ENCODE data around the gene RFX8.

DNA sequence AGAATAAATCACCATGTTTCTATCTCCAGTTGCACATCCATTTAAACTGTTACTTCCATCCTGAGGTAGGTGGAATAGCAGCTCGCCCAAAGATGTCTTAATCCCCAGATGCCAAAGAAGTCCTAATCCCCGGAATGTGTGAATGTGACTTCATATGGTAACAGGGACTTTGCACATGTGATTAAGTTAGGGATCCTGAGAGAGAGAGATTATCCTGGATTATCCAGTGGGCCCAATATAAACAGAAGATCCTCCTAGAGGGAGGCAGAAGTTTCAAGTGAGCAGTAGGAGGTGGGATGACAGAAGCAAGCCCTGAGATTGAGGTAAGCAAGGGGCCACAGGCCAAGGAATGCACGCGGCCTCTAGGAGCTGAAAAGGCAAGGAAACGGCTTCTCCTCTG, 107.4 kb downstream of the RFX8 start:
- TF ChIP-seq RAD21 (CRISPR knock-in tag; IDR thresholded peaks at IDR 0.05) (no peak), ZNF530 (CRISPR knock-in tag; IDR thresholded peaks at IDR 0.05; ENCODE audit: low read depth) (no peak), ZFP36L2 (CRISPR knock-in tag; IDR thresholded peaks at IDR 0.05) (no peak), HIVEP1 (CRISPR knock-in tag; IDR thresholded peaks at IDR 0.05) (no peak), NR2F6 (IDR thresholded peaks at IDR 0.05) (no peak), NR2F6 (CRISPR knock-in tag; IDR thresholded peaks at IDR 0.05) (no peak), MAX (IDR thresholded peaks at IDR 0.05) (no peak), EZH2 (conservative IDR thresholded peaks at IDR 0.05; ENCODE audit: low read depth, low read length) (no peak), KAT2B (IDR thresholded peaks at IDR 0.05; ENCODE audit: borderline replicate concordance, low read depth, low read length) (no peak), RFX3 (CRISPR knock-in tag; IDR thresholded peaks at IDR 0.05) (no peak), USF2 (IDR thresholded peaks at IDR 0.05; ENCODE audit: low read depth, low read length) (no peak), USF2 (CRISPR knock-in tag; IDR thresholded peaks at IDR 0.05; ENCODE audit: borderline replicate concordance) (no peak)
- TF ChIP-seq, protein P1, sequence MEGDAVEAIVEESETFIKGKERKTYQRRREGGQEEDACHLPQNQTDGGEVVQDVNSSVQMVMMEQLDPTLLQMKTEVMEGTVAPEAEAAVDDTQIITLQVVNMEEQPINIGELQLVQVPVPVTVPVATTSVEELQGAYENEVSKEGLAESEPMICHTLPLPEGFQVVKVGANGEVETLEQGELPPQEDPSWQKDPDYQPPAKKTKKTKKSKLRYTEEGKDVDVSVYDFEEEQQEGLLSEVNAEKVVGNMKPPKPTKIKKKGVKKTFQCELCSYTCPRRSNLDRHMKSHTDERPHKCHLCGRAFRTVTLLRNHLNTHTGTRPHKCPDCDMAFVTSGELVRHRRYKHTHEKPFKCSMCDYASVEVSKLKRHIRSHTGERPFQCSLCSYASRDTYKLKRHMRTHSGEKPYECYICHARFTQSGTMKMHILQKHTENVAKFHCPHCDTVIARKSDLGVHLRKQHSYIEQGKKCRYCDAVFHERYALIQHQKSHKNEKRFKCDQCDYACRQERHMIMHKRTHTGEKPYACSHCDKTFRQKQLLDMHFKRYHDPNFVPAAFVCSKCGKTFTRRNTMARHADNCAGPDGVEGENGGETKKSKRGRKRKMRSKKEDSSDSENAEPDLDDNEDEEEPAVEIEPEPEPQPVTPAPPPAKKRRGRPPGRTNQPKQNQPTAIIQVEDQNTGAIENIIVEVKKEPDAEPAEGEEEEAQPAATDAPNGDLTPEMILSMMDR (CRISPR knock-in tag; IDR thresholded peaks at IDR 0.05) = no peak
- TF ChIP-seq, protein P2, sequence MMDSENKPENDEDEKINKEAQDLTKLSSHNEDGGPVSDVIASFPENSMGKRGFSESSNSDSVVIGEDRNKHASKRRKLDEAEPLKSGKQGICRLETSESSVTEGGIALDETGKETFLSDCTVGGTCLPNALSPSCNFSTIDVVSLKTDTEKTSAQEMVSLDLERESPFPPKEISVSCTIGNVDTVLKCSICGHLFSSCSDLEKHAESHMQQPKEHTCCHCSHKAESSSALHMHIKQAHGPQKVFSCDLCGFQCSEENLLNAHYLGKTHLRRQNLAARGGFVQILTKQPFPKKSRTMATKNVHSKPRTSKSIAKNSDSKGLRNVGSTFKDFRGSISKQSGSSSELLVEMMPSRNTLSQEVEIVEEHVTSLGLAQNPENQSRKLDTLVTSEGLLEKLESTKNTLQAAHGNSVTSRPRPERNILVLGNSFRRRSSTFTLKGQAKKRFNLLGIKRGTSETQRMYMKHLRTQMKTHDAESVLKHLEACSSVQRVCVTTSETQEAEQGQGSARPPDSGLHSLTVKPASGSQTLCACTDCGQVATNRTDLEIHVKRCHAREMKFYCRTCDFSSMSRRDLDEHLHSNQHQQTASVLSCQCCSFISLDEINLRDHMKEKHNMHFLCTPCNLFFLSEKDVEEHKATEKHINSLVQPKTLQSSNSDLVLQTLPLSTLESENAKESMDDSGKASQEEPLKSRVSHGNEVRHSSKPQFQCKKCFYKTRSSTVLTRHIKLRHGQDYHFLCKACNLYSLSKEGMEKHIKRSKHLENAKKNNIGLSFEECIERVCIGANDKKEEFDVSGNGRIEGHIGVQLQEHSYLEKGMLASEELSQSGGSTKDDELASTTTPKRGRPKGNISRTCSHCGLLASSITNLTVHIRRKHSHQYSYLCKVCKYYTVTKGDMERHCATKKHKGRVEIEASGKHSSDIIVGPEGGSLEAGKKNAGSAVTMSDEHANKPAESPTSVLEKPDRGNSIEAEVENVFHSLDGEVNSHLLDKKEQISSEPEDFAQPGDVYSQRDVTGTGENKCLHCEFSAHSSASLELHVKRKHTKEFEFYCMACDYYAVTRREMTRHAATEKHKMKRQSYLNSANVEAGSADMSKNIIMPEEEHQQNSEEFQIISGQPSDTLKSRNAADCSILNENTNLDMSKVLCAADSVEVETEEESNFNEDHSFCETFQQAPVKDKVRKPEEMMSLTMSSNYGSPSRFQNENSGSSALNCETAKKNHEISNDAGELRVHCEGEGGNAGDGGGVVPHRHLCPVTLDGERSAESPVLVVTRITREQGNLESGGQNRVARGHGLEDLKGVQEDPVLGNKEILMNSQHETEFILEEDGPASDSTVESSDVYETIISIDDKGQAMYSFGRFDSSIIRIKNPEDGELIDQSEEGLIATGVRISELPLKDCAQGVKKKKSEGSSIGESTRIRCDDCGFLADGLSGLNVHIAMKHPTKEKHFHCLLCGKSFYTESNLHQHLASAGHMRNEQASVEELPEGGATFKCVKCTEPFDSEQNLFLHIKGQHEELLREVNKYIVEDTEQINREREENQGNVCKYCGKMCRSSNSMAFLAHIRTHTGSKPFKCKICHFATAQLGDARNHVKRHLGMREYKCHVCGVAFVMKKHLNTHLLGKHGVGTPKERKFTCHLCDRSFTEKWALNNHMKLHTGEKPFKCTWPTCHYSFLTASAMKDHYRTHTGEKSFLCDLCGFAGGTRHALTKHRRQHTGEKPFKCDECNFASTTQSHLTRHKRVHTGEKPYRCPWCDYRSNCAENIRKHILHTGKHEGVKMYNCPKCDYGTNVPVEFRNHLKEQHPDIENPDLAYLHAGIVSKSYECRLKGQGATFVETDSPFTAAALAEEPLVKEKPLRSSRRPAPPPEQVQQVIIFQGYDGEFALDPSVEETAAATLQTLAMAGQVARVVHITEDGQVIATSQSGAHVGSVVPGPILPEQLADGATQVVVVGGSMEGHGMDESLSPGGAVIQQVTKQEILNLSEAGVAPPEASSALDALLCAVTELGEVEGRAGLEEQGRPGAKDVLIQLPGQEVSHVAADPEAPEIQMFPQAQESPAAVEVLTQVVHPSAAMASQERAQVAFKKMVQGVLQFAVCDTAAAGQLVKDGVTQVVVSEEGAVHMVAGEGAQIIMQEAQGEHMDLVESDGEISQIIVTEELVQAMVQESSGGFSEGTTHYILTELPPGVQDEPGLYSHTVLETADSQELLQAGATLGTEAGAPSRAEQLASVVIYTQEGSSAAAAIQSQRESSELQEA (CRISPR knock-in tag; IDR thresholded peaks at IDR 0.05; ENCODE audit: not compliant biosample characterization) = no peak
- TF ChIP-seq, protein P3, sequence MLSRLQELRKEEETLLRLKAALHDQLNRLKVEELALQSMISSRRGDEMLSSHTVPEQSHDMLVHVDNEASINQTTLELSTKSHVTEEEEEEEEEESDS (CRISPR knock-in tag; IDR thresholded peaks at IDR 0.05; ENCODE audit: borderline replicate concordance) = no peak
- TF ChIP-seq, protein P4, sequence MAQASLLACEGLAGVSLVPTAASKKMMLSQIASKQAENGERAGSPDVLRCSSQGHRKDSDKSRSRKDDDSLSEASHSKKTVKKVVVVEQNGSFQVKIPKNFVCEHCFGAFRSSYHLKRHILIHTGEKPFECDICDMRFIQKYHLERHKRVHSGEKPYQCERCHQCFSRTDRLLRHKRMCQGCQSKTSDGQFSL (CRISPR knock-in tag; IDR thresholded peaks at IDR 0.05) = no peak
